T-helper 2 cell treated with Interferon-gamma antibody and Interleukin-4, amounts not matched to agents 5 μg/mL and 100 μg/mL, for 36 hours (primary cell): Measurements from ENCODE around the gene GPBP1.
A peak's percentile ranks its signal among the peaks of the same experiment; 100 is the strongest.

Experiments
- DNase-seq: peaks from one replicate; pipeline ENCODE4 v3.0.0; 2021; ENCODE audit warnings: low spot score
- H3K27ac Mint-ChIP-seq: one replicate; pipeline ENCODE4 v1.8.0; 2021; ENCODE audit warnings: mild to moderate bottlenecking, mixed read lengths
- H3K27me3 Mint-ChIP-seq: one replicate; pipeline ENCODE4 v1.8.0; 2021; ENCODE audit warnings: low read depth, mixed read lengths
- H3K36me3 Mint-ChIP-seq: one replicate; pipeline ENCODE4 v1.8.0; 2021; ENCODE audit warnings: low read depth, mixed read lengths
- H3K4me1 Mint-ChIP-seq: one replicate; pipeline ENCODE4 v1.8.0; 2021; ENCODE audit warnings: low read depth, mixed read lengths
- H3K4me3 Mint-ChIP-seq: one replicate; pipeline ENCODE4 v1.8.0; 2022; ENCODE audit warnings: mild to moderate bottlenecking, moderate library complexity, mixed read lengths
- H3K9me3 Mint-ChIP-seq: one replicate; pipeline ENCODE4 v1.8.0; 2021; ENCODE audit warnings: mixed read lengths

GPBP1 gene

GRCh38 chr5:57209316-57210040 is 35.6 kb downstream of the GPBP1 start:
- no peak for DNase-seq
- Mint-ChIP-seq H3K36me3 (peaks cover 47% of the 10 kb centered on the region), H3K27me3 (no peaks in the 10 kb centered on the region), H3K27ac (no peak overlapping the region), H3K4me3 (no peak overlapping the region), H3K9me3 (no peaks in the 10 kb centered on the region), H3K4me1 (peaks cover 35% of the 10 kb centered on the region)

- peak overlapping the region; percentile 50 for H3K27ac Mint-ChIP-seq
- DNase-seq, result no peak
- H3K36me3 Mint-ChIP-seq, result peaks cover 50% of the 10 kb centered on the region
- no peaks in the 10 kb centered on the region for H3K9me3 Mint-ChIP-seq
- H3K4me1 Mint-ChIP-seq, result peaks cover 41% of the 10 kb centered on the region
- H3K27me3 Mint-ChIP-seq, result no peaks in the 10 kb centered on the region
- H3K4me3 Mint-ChIP-seq, result no peak overlapping the region
Observed at GRCh38 chr5:57210633-57211032, 36.8 kb downstream of the GPBP1 start.

- peak overlapping the region; percentile 50 for H3K27ac Mint-ChIP-seq
Observed at GRCh38 chr5:57211039-57211438, 37.2 kb downstream of the GPBP1 start.

GRCh38 chr5:57215629-57216195 is 41.9 kb downstream of the GPBP1 start:
- H3K27me3 Mint-ChIP-seq, result no peaks in the 10 kb centered on the region
- DNase-seq, result no peak
- H3K4me3 Mint-ChIP-seq, result no peak overlapping the region
- H3K27ac Mint-ChIP-seq, result no peak overlapping the region
- peaks cover 26% of the 10 kb centered on the region for H3K36me3 Mint-ChIP-seq
- no peaks in the 10 kb centered on the region for H3K9me3 Mint-ChIP-seq
- peaks cover 33% of the 10 kb centered on the region for H3K4me1 Mint-ChIP-seq

More at GRCh38 chr5:57211039-57211438, 37.2 kb downstream of the GPBP1 start:
- no peak overlapping the region for H3K4me3 Mint-ChIP-seq
- peaks cover 45% of the 10 kb centered on the region for H3K4me1 Mint-ChIP-seq
- no peak for DNase-seq
- H3K27me3 Mint-ChIP-seq, result no peaks in the 10 kb centered on the region
- no peaks in the 10 kb centered on the region for H3K9me3 Mint-ChIP-seq
- peaks cover 50% of the 10 kb centered on the region for H3K36me3 Mint-ChIP-seq

- H3K4me1 Mint-ChIP-seq, result peaks cover 32% of the 10 kb centered on the region
- H3K4me3 Mint-ChIP-seq, result no peak overlapping the region
- no peaks in the 10 kb centered on the region for H3K27me3 Mint-ChIP-seq
- H3K9me3 Mint-ChIP-seq, result no peaks in the 10 kb centered on the region
- no peak overlapping the region for H3K27ac Mint-ChIP-seq
- no peak for DNase-seq
- peaks cover 33% of the 10 kb centered on the region for H3K36me3 Mint-ChIP-seq
Observed at GRCh38 chr5:57216714-57217113, 42.9 kb downstream of the GPBP1 start.

GRCh38 chr5:57219386-57219785 is 45.5 kb downstream of the GPBP1 start:
- Mint-ChIP-seq H3K27me3 (no peaks in the 10 kb centered on the region), H3K36me3 (peaks cover 27% of the 10 kb centered on the region), H3K27ac (peak overlapping the region; percentile 31), H3K4me1 (peaks cover 31% of the 10 kb centered on the region), H3K4me3 (no peak overlapping the region), H3K9me3 (no peaks in the 10 kb centered on the region)
- DNase-seq, result no peak

GRCh38 chr5:57221049-57221568 is 47.2 kb downstream of the GPBP1 start:
- no peaks in the 10 kb centered on the region for H3K27me3 Mint-ChIP-seq
- DNase-seq, result no peak
- H3K9me3 Mint-ChIP-seq, result no peaks in the 10 kb centered on the region
- H3K27ac Mint-ChIP-seq, result peak overlapping the region; percentile 68
- peaks cover 25% of the 10 kb centered on the region for H3K36me3 Mint-ChIP-seq
- no peak overlapping the region for H3K4me3 Mint-ChIP-seq
- H3K4me1 Mint-ChIP-seq, result peaks cover 18% of the 10 kb centered on the region

- no peaks in the 10 kb centered on the region for H3K9me3 Mint-ChIP-seq
- no peaks in the 10 kb centered on the region for H3K27me3 Mint-ChIP-seq
- peaks cover 40% of the 10 kb centered on the region for H3K36me3 Mint-ChIP-seq
- H3K4me3 Mint-ChIP-seq, result no peak overlapping the region
- H3K27ac Mint-ChIP-seq, result no peak overlapping the region
- DNase-seq, result no peak
- peaks cover 14% of the 10 kb centered on the region for H3K4me1 Mint-ChIP-seq
Observed at GRCh38 chr5:57225553-57225952, 51.7 kb downstream of the GPBP1 start.

- no peaks in the 10 kb centered on the region for H3K9me3 Mint-ChIP-seq
- no peak overlapping the region for H3K27ac Mint-ChIP-seq
- no peak for DNase-seq
- H3K4me3 Mint-ChIP-seq, result no peak overlapping the region
- peaks cover 23% of the 10 kb centered on the region for H3K4me1 Mint-ChIP-seq
- peaks cover 60% of the 10 kb centered on the region for H3K36me3 Mint-ChIP-seq
- H3K27me3 Mint-ChIP-seq, result no peaks in the 10 kb centered on the region
Observed at GRCh38 chr5:57229313-57229712, 55.5 kb downstream of the GPBP1 start.

- H3K4me3 Mint-ChIP-seq, result no peak overlapping the region
- H3K27ac Mint-ChIP-seq, result peak overlapping the region; percentile 39
- H3K27me3 Mint-ChIP-seq, result no peaks in the 10 kb centered on the region
- H3K36me3 Mint-ChIP-seq, result peaks cover 52% of the 10 kb centered on the region
- H3K9me3 Mint-ChIP-seq, result no peaks in the 10 kb centered on the region
- no peak for DNase-seq
- H3K4me1 Mint-ChIP-seq, result peaks cover 23% of the 10 kb centered on the region
Observed at GRCh38 chr5:57231607-57232006, 57.7 kb downstream of the GPBP1 start.

GRCh38 chr5:57232293-57233033 is 58.6 kb downstream of the GPBP1 start:
- DNase-seq, result no peak
- Mint-ChIP-seq H3K9me3 (no peaks in the 10 kb centered on the region), H3K27ac (no peak overlapping the region), H3K4me3 (no peak overlapping the region), H3K4me1 (peaks cover 28% of the 10 kb centered on the region), H3K36me3 (peaks cover 57% of the 10 kb centered on the region), H3K27me3 (no peaks in the 10 kb centered on the region)

- DNase-seq, result no peak
- H3K4me3 Mint-ChIP-seq, result no peak overlapping the region
- no peaks in the 10 kb centered on the region for H3K27me3 Mint-ChIP-seq
- H3K9me3 Mint-ChIP-seq, result no peaks in the 10 kb centered on the region
- peaks cover 46% of the 10 kb centered on the region for H3K36me3 Mint-ChIP-seq
- H3K4me1 Mint-ChIP-seq, result peaks cover 28% of the 10 kb centered on the region
- H3K27ac Mint-ChIP-seq, result peak overlapping the region; percentile 56
Observed at GRCh38 chr5:57243286-57244137, 69.7 kb downstream of the GPBP1 start.

- DNase-seq, result no peak
- Mint-ChIP-seq H3K4me1 (peaks cover 28% of the 10 kb centered on the region), H3K27me3 (no peaks in the 10 kb centered on the region), H3K36me3 (peaks cover 50% of the 10 kb centered on the region), H3K9me3 (no peaks in the 10 kb centered on the region), H3K4me3 (no peak overlapping the region), H3K27ac (peak overlapping the region; percentile 2)
Observed at GRCh38 chr5:57244331-57244730, 70.5 kb downstream of the GPBP1 start.
